ENCODE results near the gene CD59. TPM values are rescaled to one million over a fixed set of nuclear protein-coding genes. Genes with fewer than 3 reads are reported as not detected.

CD59 gene
- total RNA-seq, 1 experiment from 2014 or later = 5.7 TPM

GRCh38 chr11:33695051-33695566 is 41.1 kb downstream of the CD59 start:
- H3K27ac ChIP-seq (ENCODE audit: low read length) = no peak overlapping the region
- no peaks in the 10 kb centered on the region for H3K9me2 ChIP-seq (replicated peaks; ENCODE audit: insufficient read depth, low read length)
- H3K79me2 ChIP-seq (ENCODE audit: low read length) = no peaks in the 10 kb centered on the region
- no peak overlapping the region for H2AFZ ChIP-seq (ENCODE audit: low read length)
- no peak overlapping the region for H3K4me2 ChIP-seq (ENCODE audit: low read depth, low read length, poor library complexity, severe bottlenecking)
- H3K9me3 ChIP-seq (ENCODE audit: low read length) = no peaks in the 10 kb centered on the region
- H3K36me3 ChIP-seq (ENCODE audit: insufficient read depth, low read length) = no peaks in the 10 kb centered on the region
- no peak overlapping the region for H3K9ac ChIP-seq (ENCODE audit: low read length)
- H4K20me1 ChIP-seq (ENCODE audit: insufficient read depth, low read depth, low read length) = 0 out of 2 replicates have a peak, but pooled peaks cover 6% of the 10 kb centered on the region
- DNase-seq = no peak
- H3K4me1 ChIP-seq (ENCODE audit: low read length) = no peaks in the 10 kb centered on the region; the same call in 1 of the 2 replicates
- no peak overlapping the region for H3K4me3 ChIP-seq (ENCODE audit: low read length)
- H3K27me3 ChIP-seq (ENCODE audit: low read length) = peaks cover 4% of the 10 kb centered on the region; the same call in 1 of the 2 replicates

GRCh38 chr11:33694346-33695050 is 41.7 kb downstream of the CD59 start:
- no peaks in the 10 kb centered on the region for H3K9me2 ChIP-seq (replicated peaks; ENCODE audit: insufficient read depth, low read length)
- no peak for DNase-seq
- H4K20me1 ChIP-seq (ENCODE audit: insufficient read depth, low read depth, low read length) = 0 out of 2 replicates have a peak, but pooled peaks cover 3% of the 10 kb centered on the region
- no peaks in the 10 kb centered on the region for H3K4me1 ChIP-seq (ENCODE audit: low read length)
- H3K9me3 ChIP-seq (ENCODE audit: low read length) = no peaks in the 10 kb centered on the region
- H3K9ac ChIP-seq (ENCODE audit: low read length) = no peak overlapping the region
- H2AFZ ChIP-seq (ENCODE audit: low read length) = no peak overlapping the region
- no peak overlapping the region for H3K27ac ChIP-seq (ENCODE audit: low read length)
- H3K79me2 ChIP-seq (ENCODE audit: low read length) = no peaks in the 10 kb centered on the region
- H3K4me3 ChIP-seq (ENCODE audit: low read length) = no peak overlapping the region
- H3K36me3 ChIP-seq (ENCODE audit: insufficient read depth, low read length) = no peaks in the 10 kb centered on the region
- no peaks in the 10 kb centered on the region for H3K27me3 ChIP-seq (ENCODE audit: low read length)
- H3K4me2 ChIP-seq (ENCODE audit: low read depth, low read length, poor library complexity, severe bottlenecking) = no peak overlapping the region

GRCh38 chr11:33692541-33692940 is 43.7 kb downstream of the CD59 start:
- DNase-seq = no peak
- H3K9ac ChIP-seq (ENCODE audit: low read length) = no peak overlapping the region
- no peak overlapping the region for H3K4me3 ChIP-seq (ENCODE audit: low read length)
- no peaks in the 10 kb centered on the region for H3K27me3 ChIP-seq (ENCODE audit: low read length)
- H3K36me3 ChIP-seq (ENCODE audit: insufficient read depth, low read length) = no peaks in the 10 kb centered on the region
- H4K20me1 ChIP-seq (ENCODE audit: insufficient read depth, low read depth, low read length) = 0 out of 2 replicates have a peak, but pooled peaks cover 3% of the 10 kb centered on the region
- no peak overlapping the region for H3K27ac ChIP-seq (ENCODE audit: low read length)
- no peaks in the 10 kb centered on the region for H3K4me1 ChIP-seq (ENCODE audit: low read length)
- H2AFZ ChIP-seq (ENCODE audit: low read length) = no peak overlapping the region
- H3K4me2 ChIP-seq (ENCODE audit: low read depth, low read length, poor library complexity, severe bottlenecking) = no peak overlapping the region
- H3K79me2 ChIP-seq (ENCODE audit: low read length) = no peaks in the 10 kb centered on the region
- no peaks in the 10 kb centered on the region for H3K9me3 ChIP-seq (ENCODE audit: low read length)
- no peaks in the 10 kb centered on the region for H3K9me2 ChIP-seq (replicated peaks; ENCODE audit: insufficient read depth, low read length)

GRCh38 chr11:33692013-33692504 is 44.2 kb downstream of the CD59 start:
- Histone ChIP-seq H2AFZ (ENCODE audit: low read length) (no peak overlapping the region), H3K36me3 (ENCODE audit: insufficient read depth, low read length) (no peaks in the 10 kb centered on the region), H3K4me1 (ENCODE audit: low read length) (no peaks in the 10 kb centered on the region), H3K9me3 (ENCODE audit: low read length) (no peaks in the 10 kb centered on the region), H3K79me2 (ENCODE audit: low read length) (no peaks in the 10 kb centered on the region), H3K4me2 (ENCODE audit: low read depth, low read length, poor library complexity, severe bottlenecking) (no peak overlapping the region), H3K27me3 (ENCODE audit: low read length) (no peaks in the 10 kb centered on the region), H3K9me2 (replicated peaks; ENCODE audit: insufficient read depth, low read length) (no peaks in the 10 kb centered on the region), H3K4me3 (ENCODE audit: low read length) (no peak overlapping the region), H3K27ac (ENCODE audit: low read length) (no peak overlapping the region), H3K9ac (ENCODE audit: low read length) (no peak overlapping the region), H4K20me1 (ENCODE audit: insufficient read depth, low read depth, low read length) (0 out of 2 replicates have a peak, but pooled peaks cover 3% of the 10 kb centered on the region)
- no peak for DNase-seq

GRCh38 chr11:33691066-33691864 is 45.0 kb downstream of the CD59 start:
- Histone ChIP-seq H3K4me2 (ENCODE audit: low read depth, low read length, poor library complexity, severe bottlenecking) (no peak overlapping the region), H3K9ac (ENCODE audit: low read length) (no peak overlapping the region), H3K27me3 (ENCODE audit: low read length) (no peaks in the 10 kb centered on the region), H3K4me1 (ENCODE audit: low read length) (no peaks in the 10 kb centered on the region), H3K9me2 (replicated peaks; ENCODE audit: insufficient read depth, low read length) (no peaks in the 10 kb centered on the region), H4K20me1 (ENCODE audit: insufficient read depth, low read depth, low read length) (no peaks in the 10 kb centered on the region), H3K79me2 (ENCODE audit: low read length) (no peaks in the 10 kb centered on the region), H3K9me3 (ENCODE audit: low read length) (no peaks in the 10 kb centered on the region), H2AFZ (ENCODE audit: low read length) (no peak overlapping the region), H3K36me3 (ENCODE audit: insufficient read depth, low read length) (no peaks in the 10 kb centered on the region), H3K4me3 (ENCODE audit: low read length) (no peak overlapping the region), H3K27ac (ENCODE audit: low read length) (no peak overlapping the region)
- no peak for DNase-seq

GRCh38 chr11:33690290-33691065 is 45.7 kb downstream of the CD59 start:
- Histone ChIP-seq H3K36me3 (ENCODE audit: insufficient read depth, low read length) (no peaks in the 10 kb centered on the region), H3K9me2 (replicated peaks; ENCODE audit: insufficient read depth, low read length) (no peaks in the 10 kb centered on the region), H3K4me2 (ENCODE audit: low read depth, low read length, poor library complexity, severe bottlenecking) (no peak overlapping the region), H3K4me1 (ENCODE audit: low read length) (no peaks in the 10 kb centered on the region), H2AFZ (ENCODE audit: low read length) (no peak overlapping the region), H3K27ac (ENCODE audit: low read length) (no peak overlapping the region), H3K79me2 (ENCODE audit: low read length) (no peaks in the 10 kb centered on the region), H3K9ac (ENCODE audit: low read length) (no peak overlapping the region), H3K4me3 (ENCODE audit: low read length) (no peak overlapping the region), H3K27me3 (ENCODE audit: low read length) (no peaks in the 10 kb centered on the region), H4K20me1 (ENCODE audit: insufficient read depth, low read depth, low read length) (no peaks in the 10 kb centered on the region), H3K9me3 (ENCODE audit: low read length) (no peaks in the 10 kb centered on the region)
- DNase-seq = no peak

DNA sequence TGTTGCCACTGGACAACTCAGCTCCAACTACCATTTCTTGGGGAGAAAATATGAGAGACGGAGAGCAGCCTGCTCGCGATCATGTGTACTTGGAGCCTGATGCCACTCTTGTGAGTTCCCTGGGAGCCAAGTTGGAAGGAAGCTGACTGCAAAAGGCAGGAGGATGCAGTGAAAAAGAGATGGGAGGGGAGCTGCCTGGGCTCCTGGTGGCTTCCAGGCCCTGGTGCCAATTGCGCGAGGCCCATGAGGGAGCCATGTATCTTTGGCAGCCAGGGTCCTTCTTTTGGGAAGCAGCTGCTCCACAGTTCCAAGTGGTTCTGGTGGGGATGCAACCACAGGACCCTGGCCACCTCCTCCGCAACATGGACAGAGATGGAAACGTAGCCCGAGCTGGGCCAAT is 46.7 kb downstream of the CD59 start:
- H3K36me3 ChIP-seq (ENCODE audit: insufficient read depth, low read length) = no peaks in the 10 kb centered on the region
- no peaks in the 10 kb centered on the region for H3K79me2 ChIP-seq (ENCODE audit: low read length)
- no peak overlapping the region for H3K9ac ChIP-seq (ENCODE audit: low read length)
- no peak overlapping the region for H3K27ac ChIP-seq (ENCODE audit: low read length)
- H4K20me1 ChIP-seq (ENCODE audit: insufficient read depth, low read depth, low read length) = no peaks in the 10 kb centered on the region
- no peaks in the 10 kb centered on the region for H3K9me2 ChIP-seq (replicated peaks; ENCODE audit: insufficient read depth, low read length)
- H3K27me3 ChIP-seq (ENCODE audit: low read length) = no peaks in the 10 kb centered on the region
- no peaks in the 10 kb centered on the region for H3K4me1 ChIP-seq (ENCODE audit: low read length)
- no peak overlapping the region for H3K4me3 ChIP-seq (ENCODE audit: low read length)
- no peaks in the 10 kb centered on the region for H3K9me3 ChIP-seq (ENCODE audit: low read length)
- H2AFZ ChIP-seq (ENCODE audit: low read length) = no peak overlapping the region
- H3K4me2 ChIP-seq (ENCODE audit: low read depth, low read length, poor library complexity, severe bottlenecking) = no peak overlapping the region
- DNase-seq = no peak

Measured in Karpas-422 (cell line).